ENCODE data around the gene B3GALT5. TPM values are rescaled to one million over a fixed set of nuclear protein-coding genes. Genes with fewer than 3 reads are reported as not detected.

B3GALT5 gene
- polyA plus RNA-seq, 2 of the 4 experiments (the other 2 are of a cell fraction) = 0.39 to 0.52 TPM

DNA sequence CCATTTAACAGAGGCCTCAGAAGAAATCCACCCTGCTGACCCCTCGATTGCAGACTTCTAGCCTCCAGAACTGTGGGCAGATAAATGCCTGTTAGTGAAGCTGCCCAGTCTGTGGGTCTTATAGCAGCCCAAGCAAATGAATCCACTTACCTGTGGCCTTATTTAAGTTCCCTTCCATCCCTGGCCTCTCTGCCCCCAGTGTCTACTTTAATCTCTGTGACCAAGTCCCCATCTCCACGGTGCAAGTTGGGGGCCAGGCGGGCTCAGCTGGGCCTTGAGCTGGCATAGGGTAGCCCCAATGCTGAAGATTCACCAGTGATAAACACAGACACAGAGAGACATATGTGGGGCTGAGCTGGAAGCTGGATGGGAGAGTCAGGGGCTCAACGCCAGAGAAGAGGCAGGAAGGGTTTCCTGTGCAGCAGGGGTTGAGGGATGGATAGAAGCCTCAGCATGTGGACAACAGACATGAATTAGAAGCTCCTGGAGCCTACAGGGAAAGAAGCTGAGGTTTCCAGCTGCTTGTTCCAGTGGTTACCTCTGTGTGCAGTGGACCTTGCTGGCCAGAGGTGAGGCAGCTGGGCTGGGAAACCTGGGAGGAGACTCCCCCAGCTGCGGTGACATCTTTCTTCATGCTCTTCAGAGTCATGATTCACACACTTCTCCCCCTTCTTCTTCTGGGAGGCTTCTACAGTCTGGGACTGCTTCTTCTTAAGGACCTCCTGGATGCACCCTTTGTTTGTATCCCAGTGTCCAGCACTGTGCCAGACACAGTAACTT is 13.4 kb upstream of the B3GALT5 start:
- CTCF ChIA-PET = interaction anchor here (1.0 kb wide), 1 partner anchor 81 kb away, joined by 3 read pairs; no protein-coding TSS in a partner anchor
- Histone ChIP-seq H3K4me3 (no peak overlapping the region), H3K27ac (no peak overlapping the region), H3K4me2 (no peak overlapping the region), H3K9me3 (no peaks in the 10 kb centered on the region), H3K4me1 (no peaks in the 10 kb centered on the region)
- FAIRE-seq (no peak), ATAC-seq (no peak), DNase-seq (ENCODE audit: low read depth in 1 of 2, low spot score in 1 of 2) (no peak)
- POLR2A ChIA-PET = no interaction called here
- TF ChIP-seq, protein P1, sequence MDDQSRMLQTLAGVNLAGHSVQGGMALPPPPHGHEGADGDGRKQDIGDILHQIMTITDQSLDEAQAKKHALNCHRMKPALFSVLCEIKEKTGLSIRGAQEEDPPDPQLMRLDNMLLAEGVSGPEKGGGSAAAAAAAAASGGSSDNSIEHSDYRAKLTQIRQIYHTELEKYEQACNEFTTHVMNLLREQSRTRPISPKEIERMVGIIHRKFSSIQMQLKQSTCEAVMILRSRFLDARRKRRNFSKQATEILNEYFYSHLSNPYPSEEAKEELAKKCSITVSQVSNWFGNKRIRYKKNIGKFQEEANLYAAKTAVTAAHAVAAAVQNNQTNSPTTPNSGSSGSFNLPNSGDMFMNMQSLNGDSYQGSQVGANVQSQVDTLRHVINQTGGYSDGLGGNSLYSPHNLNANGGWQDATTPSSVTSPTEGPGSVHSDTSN (IDR thresholded peaks at IDR 0.05) = no peak
- TF ChIP-seq PHF8 (IDR thresholded peaks at IDR 0.05; ENCODE audit: borderline replicate concordance, low read depth) = no peak
- no peak for TF ChIP-seq NPAS2 (CRISPR knock-in tag; IDR thresholded peaks at IDR 0.05; ENCODE audit: borderline replicate concordance)
- TF ChIP-seq MAZ (IDR thresholded peaks at IDR 0.05; ENCODE audit: borderline replicate concordance, low read depth, low read length) = no peak
- TF ChIP-seq, protein P2, sequence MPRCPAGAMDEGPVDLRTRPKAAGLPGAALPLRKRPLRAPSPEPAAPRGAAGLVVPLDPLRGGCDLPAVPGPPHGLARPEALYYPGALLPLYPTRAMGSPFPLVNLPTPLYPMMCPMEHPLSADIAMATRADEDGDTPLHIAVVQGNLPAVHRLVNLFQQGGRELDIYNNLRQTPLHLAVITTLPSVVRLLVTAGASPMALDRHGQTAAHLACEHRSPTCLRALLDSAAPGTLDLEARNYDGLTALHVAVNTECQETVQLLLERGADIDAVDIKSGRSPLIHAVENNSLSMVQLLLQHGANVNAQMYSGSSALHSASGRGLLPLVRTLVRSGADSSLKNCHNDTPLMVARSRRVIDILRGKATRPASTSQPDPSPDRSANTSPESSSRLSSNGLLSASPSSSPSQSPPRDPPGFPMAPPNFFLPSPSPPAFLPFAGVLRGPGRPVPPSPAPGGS (IDR thresholded peaks at IDR 0.05) = no peak
- TF ChIP-seq FOSL2 (IDR thresholded peaks at IDR 0.05) = no peak
- no peak for TF ChIP-seq FOSL2 (CRISPR knock-in tag; IDR thresholded peaks at IDR 0.05)
- TF ChIP-seq, protein P3, sequence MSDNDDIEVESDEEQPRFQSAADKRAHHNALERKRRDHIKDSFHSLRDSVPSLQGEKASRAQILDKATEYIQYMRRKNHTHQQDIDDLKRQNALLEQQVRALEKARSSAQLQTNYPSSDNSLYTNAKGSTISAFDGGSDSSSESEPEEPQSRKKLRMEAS (IDR thresholded peaks at IDR 0.05) = no peak
- no peak for TF ChIP-seq ESRRA (IDR thresholded peaks at IDR 0.05; ENCODE audit: borderline replicate concordance, low read length)
- no peak for TF ChIP-seq ZC3H11A (IDR thresholded peaks at IDR 0.05)
- no peak for TF ChIP-seq EHF (CRISPR knock-in tag; IDR thresholded peaks at IDR 0.05)
- TF ChIP-seq, protein P4, sequence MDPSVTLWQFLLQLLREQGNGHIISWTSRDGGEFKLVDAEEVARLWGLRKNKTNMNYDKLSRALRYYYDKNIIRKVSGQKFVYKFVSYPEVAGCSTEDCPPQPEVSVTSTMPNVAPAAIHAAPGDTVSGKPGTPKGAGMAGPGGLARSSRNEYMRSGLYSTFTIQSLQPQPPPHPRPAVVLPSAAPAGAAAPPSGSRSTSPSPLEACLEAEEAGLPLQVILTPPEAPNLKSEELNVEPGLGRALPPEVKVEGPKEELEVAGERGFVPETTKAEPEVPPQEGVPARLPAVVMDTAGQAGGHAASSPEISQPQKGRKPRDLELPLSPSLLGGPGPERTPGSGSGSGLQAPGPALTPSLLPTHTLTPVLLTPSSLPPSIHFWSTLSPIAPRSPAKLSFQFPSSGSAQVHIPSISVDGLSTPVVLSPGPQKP (IDR thresholded peaks at IDR 0.05; ENCODE audit: low read depth, low read length) = no peak
- TF ChIP-seq MYC (IDR thresholded peaks at IDR 0.05; ENCODE audit: borderline replicate concordance, low read length) = no peak
- TF ChIP-seq TFCP2L1 (CRISPR knock-in tag; IDR thresholded peaks at IDR 0.05) = no peak
- TF ChIP-seq NR3C1 (IDR thresholded peaks at IDR 0.05) = no peak
- no peak for TF ChIP-seq NFE2L2 (conservative IDR thresholded peaks at IDR 0.05; ENCODE audit: low read length)
- 47% methylated on average over 5 of the region's 5 CpGs for WGBS (ENCODE audit: missing lambda C conversion rate)

DNA sequence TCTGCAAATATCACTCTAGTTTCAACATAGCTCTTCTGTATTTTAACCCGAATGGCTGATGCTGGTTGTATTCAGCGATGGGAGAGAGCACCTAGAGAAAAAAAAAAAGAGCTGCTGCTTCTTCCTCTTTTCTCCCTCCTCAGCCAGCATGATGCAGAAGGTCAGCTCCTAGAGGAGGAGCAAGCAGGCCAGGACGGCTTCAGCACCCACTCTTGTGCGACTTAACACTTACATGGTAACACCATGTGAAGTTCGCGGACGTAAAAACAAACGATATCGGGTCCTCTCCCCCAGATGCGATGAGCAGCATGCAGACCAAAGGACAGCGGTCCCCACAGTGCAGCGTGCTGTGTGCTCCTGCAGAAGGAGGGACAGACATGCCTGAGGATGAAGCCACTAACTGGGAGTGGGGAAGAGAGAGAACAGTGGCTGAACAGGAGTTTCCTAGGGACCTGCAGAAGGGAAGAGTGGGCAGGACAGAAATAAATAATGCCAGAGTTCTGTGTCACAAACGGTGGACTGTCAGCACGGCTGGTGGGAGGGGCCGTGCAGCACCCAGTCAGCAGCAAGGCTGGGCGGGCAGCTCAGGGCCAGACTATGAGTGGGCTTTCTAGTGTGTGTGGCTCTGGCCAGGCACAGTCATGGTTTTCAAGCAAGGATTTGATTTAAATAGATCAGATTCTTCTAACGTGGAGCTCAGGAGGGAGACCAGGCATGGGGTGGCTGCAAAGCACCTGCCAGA is 11.4 kb upstream of the B3GALT5 start:
- Histone ChIP-seq H3K4me3 (no peak overlapping the region), H3K9me3 (no peaks in the 10 kb centered on the region), H3K4me2 (no peak overlapping the region), H3K4me1 (no peaks in the 10 kb centered on the region), H3K27ac (no peak overlapping the region)
- no peak for DNase-seq (ENCODE audit: low read depth in 1 of 2, low spot score in 1 of 2)
- no peak for TF ChIP-seq POLR2AphosphoS2 (conservative IDR thresholded peaks at IDR 0.05; ENCODE audit: low read length)
- TF ChIP-seq NR3C1 (IDR thresholded peaks at IDR 0.05) = no peak
- TF ChIP-seq, protein P2 (IDR thresholded peaks at IDR 0.05) = no peak
- TF ChIP-seq HOXA7 (CRISPR knock-in tag; IDR thresholded peaks at IDR 0.05) = no peak
- ChIA-PET POLR2A (no interaction called here), CTCF (interaction anchor here (1.4 kb wide), 1 partner anchor 109 kb away, joined by 5 read pairs; no protein-coding TSS in a partner anchor)
- no peak for FAIRE-seq
- 64% methylated on average over 16 of the region's 17 CpGs for WGBS (ENCODE audit: missing lambda C conversion rate)
- ATAC-seq = no peak
